Measurements from ENCODE around the gene CT45A9.
"Not testable (repeated sequence)": the region's sequence is repeated elsewhere in the genome, so short reads cannot be mapped to it uniquely, and the experiment has no call there.

- TF ChIP-seq, protein P1, sequence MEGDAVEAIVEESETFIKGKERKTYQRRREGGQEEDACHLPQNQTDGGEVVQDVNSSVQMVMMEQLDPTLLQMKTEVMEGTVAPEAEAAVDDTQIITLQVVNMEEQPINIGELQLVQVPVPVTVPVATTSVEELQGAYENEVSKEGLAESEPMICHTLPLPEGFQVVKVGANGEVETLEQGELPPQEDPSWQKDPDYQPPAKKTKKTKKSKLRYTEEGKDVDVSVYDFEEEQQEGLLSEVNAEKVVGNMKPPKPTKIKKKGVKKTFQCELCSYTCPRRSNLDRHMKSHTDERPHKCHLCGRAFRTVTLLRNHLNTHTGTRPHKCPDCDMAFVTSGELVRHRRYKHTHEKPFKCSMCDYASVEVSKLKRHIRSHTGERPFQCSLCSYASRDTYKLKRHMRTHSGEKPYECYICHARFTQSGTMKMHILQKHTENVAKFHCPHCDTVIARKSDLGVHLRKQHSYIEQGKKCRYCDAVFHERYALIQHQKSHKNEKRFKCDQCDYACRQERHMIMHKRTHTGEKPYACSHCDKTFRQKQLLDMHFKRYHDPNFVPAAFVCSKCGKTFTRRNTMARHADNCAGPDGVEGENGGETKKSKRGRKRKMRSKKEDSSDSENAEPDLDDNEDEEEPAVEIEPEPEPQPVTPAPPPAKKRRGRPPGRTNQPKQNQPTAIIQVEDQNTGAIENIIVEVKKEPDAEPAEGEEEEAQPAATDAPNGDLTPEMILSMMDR (conservative IDR thresholded peaks at IDR 0.05; ENCODE audit: low read length), result not testable (repeated sequence)
- TF ChIP-seq EZH2phosphoT487 (IDR thresholded peaks at IDR 0.05; ENCODE audit: borderline replicate concordance, low read depth, low read length), result not testable (repeated sequence)
Observed at GRCh38 chrX:135888230-135888629, 16.6 kb upstream of the CT45A9 start.

All from OCI-LY7 (cell line).